Common myeloid progenitor, CD34-positive (primary cell): ENCODE data around the gene FGF2.

Experiments
- CTCF ChIA-PET: fragments of 350-600 bp; sonication (Branson Sonifier 250); formaldehyde crosslinking; loops from one replicate; lab custom pipeline; 2021; ENCODE audit warnings: antibody characterized with exemption; lab: Charles Lee
- POLR2A ChIA-PET: fragments of 350-600 bp; sonication (Branson Sonifier 250); formaldehyde crosslinking; loops from one replicate; lab custom pipeline; 2021; ENCODE audit warnings: antibody characterized with exemption; lab: Charles Lee
- DNase-seq, 3 donors: peaks; one replicate each; pipeline versions ENCODE4 v3.0.0 to v3.0.0-alpha.2; 2013
- H3K27ac ChIP-seq, 2 experiments: 1 replicate in 1 of 2; 2 replicates in 1 of 2; pipeline ENCODE4 v1.7.0; 2013; ENCODE audit warnings: inconsistent platforms in 2 of 2, low read length in 2 of 2, mild to moderate bottlenecking in 2 of 2, low read depth in 1 of 2, moderate library complexity in 1 of 2; ENCODE audit not compliant: severe bottlenecking in 2 of 2, insufficient read depth in 1 of 2, poor library complexity in 1 of 2
- H3K27me3 ChIP-seq, 5 experiments: replicated peaks in 2 of 5; 1 replicate in 3 of 5; 2 replicates in 2 of 5; pipeline versions ENCODE4 v1.6.1 to v1.7.0; 2013; ENCODE audit warnings: low read length in 4 of 5, mild to moderate bottlenecking in 2 of 5, moderate library complexity in 2 of 5, inconsistent platforms in 1 of 5; ENCODE audit not compliant: insufficient read depth in 5 of 5, control insufficient read depth in 4 of 5
- H3K36me3 ChIP-seq, 4 experiments: 1 replicate in 2 of 4; 2 replicates in 2 of 4; pipeline versions ENCODE4 v1.6.1 to v1.7.0; 2013; ENCODE audit warnings: low read length in 3 of 4, control low read depth in 1 of 4, mild to moderate bottlenecking in 1 of 4; ENCODE audit not compliant: control insufficient read depth in 4 of 4, insufficient read depth in 4 of 4
- H3K4me1 ChIP-seq, 4 experiments: 1 replicate in 3 of 4; 2 replicates in 1 of 4; pipeline versions ENCODE4 v1.6.1 to v1.7.1; 2013; ENCODE audit warnings: low read length in 3 of 4, mild to moderate bottlenecking in 3 of 4, control low read depth in 1 of 4, inconsistent platforms in 1 of 4, moderate library complexity in 1 of 4; ENCODE audit not compliant: control insufficient read depth in 4 of 4, insufficient read depth in 4 of 4; ENCODE audit errors: control extremely low read depth in 1 of 4
- H3K4me3 ChIP-seq, 7 experiments: 1 replicate in 4 of 7; 2 replicates in 3 of 7; pipeline versions ENCODE4 v1.5.1 to v1.7.0; 2013; ENCODE audit warnings: mild to moderate bottlenecking in 7 of 7, low read length in 6 of 7, moderate library complexity in 6 of 7, inconsistent platforms in 2 of 7, low read depth in 2 of 7, control low read depth in 1 of 7; ENCODE audit not compliant: insufficient read depth in 4 of 7, control insufficient read depth in 1 of 7; ENCODE audit errors: extremely low read depth in 1 of 7
- H3K9me3 ChIP-seq, 5 experiments: 1 replicate in 4 of 5; 2 replicates in 1 of 5; pipeline versions ENCODE4 v1.6.1 to v1.7.1; 2013; ENCODE audit warnings: low read length in 4 of 5, mild to moderate bottlenecking in 2 of 5, inconsistent platforms in 1 of 5, low read depth in 1 of 5, moderate library complexity in 1 of 5; ENCODE audit not compliant: control insufficient read depth in 4 of 5, insufficient read depth in 2 of 5; ENCODE audit errors: control extremely low read depth in 1 of 5
- WGBS: methylation state at CpG from one replicate; pipeline ENCODE4 v1.1.5; 2013; ENCODE audit not compliant: insufficient coverage; 5-methylcytosine and 5-hydroxymethylcytosine counted together

The FGF2 gene

DNA sequence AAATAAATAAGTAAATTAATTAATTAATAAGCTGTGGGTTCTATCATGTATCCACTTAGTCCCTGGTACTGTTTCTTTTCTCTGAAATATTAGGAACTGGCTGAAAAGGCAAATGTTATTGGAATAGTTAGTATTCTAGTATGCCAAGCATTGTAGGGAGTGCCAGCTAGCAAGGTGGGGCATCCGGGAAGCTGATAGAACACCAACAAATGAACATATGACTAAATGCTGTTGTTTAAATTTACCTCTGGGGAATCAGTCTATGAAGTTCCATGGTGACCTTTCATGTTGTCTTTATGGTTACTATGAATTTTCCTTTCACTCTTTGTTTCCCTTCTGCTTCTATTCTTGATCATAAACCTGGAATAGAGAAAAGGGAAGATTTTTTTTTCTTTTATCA lies 63.1 kb downstream of the FGF2 start:
- H3K36me3 ChIP-seq: peaks cover under 1 to 7% (median 3%) of the 10 kb centered on the region in 4 experiments
- H3K27ac ChIP-seq: no peak overlapping the region
- H3K4me1 ChIP-seq: no peaks in the 10 kb centered on the region
- DNase-seq: no peak
- no peak overlapping the region for H3K4me3 ChIP-seq
- H3K27me3 ChIP-seq: no peaks in the 10 kb centered on the region
- WGBS: no CpG with 5 or more reads among the region's 1 CpG
- H3K9me3 ChIP-seq: no peaks in the 10 kb centered on the region
- ChIA-PET CTCF (no interaction called here), POLR2A (no interaction called here)

DNA sequence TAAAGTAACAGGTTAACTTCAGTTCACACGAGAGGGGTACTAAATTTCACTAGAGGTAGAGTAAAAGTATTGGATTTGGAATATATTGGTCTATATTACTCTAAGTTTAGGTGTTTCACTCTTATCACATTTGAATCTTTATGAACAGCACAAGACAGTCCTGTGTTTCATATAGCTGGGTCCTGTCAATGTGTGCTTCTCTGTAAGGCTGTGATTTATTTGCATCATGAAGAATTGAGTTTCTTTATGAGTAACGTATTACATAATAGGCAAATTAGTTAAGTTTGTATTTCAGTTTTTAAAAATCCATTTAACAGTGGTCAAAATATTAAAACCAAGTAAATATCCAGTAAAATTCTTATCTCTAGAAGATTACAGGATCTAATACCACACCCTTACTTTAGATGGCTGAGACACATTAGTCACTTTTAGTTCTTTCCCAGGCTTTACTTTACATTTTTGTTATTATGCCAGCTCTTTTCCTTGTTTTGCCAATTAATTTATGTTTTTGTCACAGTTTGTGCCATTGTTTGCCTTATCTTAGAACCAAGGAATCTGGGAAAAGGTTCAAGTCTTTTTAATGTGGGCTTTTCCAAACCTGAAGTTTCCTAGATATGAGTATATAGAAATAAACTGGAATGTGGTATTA lies 63.6 kb downstream of the FGF2 start:
- H3K4me1 ChIP-seq: no peaks in the 10 kb centered on the region
- WGBS: no CpG with 5 or more reads among the region's 2 CpGs
- H3K27ac ChIP-seq: no peak overlapping the region
- POLR2A ChIA-PET: no interaction called here
- H3K4me3 ChIP-seq: no peak overlapping the region
- no peak for DNase-seq
- CTCF ChIA-PET: no interaction called here
- peaks cover 2 to 7% (median 3%) of the 10 kb centered on the region in 4 experiments for H3K36me3 ChIP-seq
- H3K27me3 ChIP-seq: no peaks in the 10 kb centered on the region
- H3K9me3 ChIP-seq: no peaks in the 10 kb centered on the region

DNA sequence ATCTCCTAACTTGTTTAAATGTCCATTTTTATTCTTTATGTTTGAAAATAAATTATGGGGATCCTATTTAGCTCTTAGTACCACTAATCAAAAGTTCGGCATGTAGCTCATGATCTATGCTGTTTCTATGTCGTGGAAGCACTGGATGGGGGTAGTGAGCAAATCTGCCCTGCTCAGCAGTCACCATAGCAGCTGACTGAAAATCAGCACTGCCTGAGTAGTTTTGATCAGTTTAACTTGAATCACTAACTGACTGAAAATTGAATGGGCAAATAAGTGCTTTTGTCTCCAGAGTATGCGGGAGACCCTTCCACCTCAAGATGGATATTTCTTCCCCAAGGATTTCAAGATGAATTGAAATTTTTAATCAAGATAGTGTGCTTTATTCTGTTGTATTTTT lies 68.2 kb downstream of the FGF2 start:
- no peaks in the 10 kb centered on the region for H3K4me1 ChIP-seq
- WGBS: 100% methylated on average over 2 of the region's 3 CpGs
- H3K36me3 ChIP-seq: peaks cover 0 to 7% (median 4%) of the 10 kb centered on the region in 4 experiments
- POLR2A ChIA-PET: no interaction called here
- no peak overlapping the region for H3K27ac ChIP-seq
- H3K9me3 ChIP-seq: no peaks in the 10 kb centered on the region
- CTCF ChIA-PET: no interaction called here
- no peaks in the 10 kb centered on the region for H3K27me3 ChIP-seq
- no peak overlapping the region for H3K4me3 ChIP-seq
- no peak for DNase-seq

DNA sequence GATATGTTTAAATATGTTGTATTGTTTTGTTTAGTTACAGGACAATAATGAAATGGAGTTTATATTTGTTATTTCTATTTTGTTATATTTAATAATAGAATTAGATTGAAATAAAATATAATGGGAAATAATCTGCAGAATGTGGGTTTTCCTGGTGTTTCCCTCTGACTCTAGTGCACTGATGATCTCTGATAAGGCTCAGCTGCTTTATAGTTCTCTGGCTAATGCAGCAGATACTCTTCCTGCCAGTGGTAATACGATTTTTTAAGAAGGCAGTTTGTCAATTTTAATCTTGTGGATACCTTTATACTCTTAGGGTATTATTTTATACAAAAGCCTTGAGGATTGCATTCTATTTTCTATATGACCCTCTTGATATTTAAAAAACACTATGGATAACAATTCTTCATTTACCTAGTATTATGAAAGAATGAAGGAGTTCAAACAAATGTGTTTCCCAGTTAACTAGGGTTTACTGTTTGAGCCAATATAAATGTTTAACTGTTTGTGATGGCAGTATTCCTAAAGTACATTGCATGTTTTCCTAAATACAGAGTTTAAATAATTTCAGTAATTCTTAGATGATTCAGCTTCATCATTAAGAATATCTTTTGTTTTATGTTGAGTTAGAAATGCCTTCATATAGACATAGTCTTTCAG lies 68.8 kb downstream of the FGF2 start:
- H3K27me3 ChIP-seq: no peaks in the 10 kb centered on the region
- H3K4me3 ChIP-seq: no peak overlapping the region
- H3K27ac ChIP-seq: no peak overlapping the region
- H3K36me3 ChIP-seq: peaks cover 0 to 7% (median 4%) of the 10 kb centered on the region in 4 experiments
- ChIA-PET CTCF (interaction anchor here (1.0 to 1.4 kb wide), 2 partner anchors 18 to 35 kb away, joined by 3 to 4 read pairs; no protein-coding TSS in a partner anchor), POLR2A (no interaction called here)
- WGBS: no CpG with 5 or more reads among the region's 1 CpG
- no peaks in the 10 kb centered on the region for H3K9me3 ChIP-seq
- no peaks in the 10 kb centered on the region for H3K4me1 ChIP-seq
- DNase-seq: no peak

DNA sequence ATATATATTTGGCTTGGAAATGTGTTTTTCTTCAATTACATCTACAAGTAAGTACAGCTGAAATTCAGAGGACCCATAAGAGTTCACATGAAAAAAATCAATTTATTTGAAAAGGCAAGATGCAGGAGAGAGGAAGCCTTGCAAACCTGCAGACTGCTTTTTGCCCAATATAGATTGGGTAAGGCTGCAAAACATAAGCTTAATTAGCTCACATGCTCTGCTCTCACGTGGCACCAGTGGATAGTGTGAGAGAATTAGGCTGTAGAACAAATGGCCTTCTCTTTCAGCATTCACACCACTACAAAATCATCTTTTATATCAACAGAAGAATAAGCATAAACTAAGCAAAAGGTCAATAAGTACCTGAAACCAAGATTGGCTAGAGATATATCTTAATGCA lies 69.6 kb downstream of the FGF2 start:
- Histone ChIP-seq H3K4me3 (no peak overlapping the region), H3K27me3 (no peaks in the 10 kb centered on the region), H3K4me1 (no peaks in the 10 kb centered on the region), H3K27ac (no peak overlapping the region), H3K9me3 (no peaks in the 10 kb centered on the region), H3K36me3 (peaks cover 0 to 7% (median 4%) of the 10 kb centered on the region in 4 experiments)
- no CpG with 5 or more reads among the region's 1 CpG for WGBS
- ChIA-PET POLR2A (no interaction called here), CTCF (interaction anchor here (1.0 to 1.4 kb wide), 2 partner anchors 18 to 34 kb away, joined by 3 to 4 read pairs; no protein-coding TSS in a partner anchor)
- DNase-seq: no peak

DNA sequence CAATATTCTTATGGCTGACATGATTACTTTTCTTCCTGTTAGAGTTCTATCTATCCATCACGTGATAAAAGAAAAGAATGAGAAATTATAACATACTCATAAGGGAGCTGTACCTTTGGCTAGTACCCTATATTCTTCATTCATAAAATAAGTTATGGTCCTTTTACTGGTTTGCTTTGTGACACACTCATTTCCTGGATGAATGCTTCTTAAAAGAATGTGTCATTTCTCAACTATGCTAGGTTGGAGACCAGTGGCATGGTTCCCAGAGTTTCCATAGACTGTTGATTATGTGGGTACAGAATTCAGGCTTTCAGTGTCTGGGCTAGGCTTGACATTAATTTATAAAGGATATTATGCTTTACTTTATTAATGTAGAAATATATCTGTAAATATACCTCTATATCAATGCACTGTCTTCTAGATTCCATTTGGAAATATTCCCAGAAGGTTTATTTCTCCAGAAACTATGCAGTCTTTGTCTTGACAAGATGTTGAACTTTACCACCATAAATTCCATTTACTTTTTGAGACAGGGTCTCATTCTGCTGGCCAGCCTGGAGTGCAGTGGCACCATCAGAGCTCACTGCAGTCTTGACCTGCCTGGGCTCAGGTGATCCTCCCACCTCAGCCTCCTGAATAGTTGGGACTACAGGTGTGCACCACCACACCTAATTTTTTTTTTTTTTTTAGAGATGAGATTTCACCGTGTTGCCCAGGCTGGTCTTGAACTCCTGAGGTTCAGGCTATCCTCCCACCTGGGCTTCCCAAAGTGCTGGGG lies 71.9 kb downstream of the FGF2 start:
- DNase-seq: no peak
- ChIA-PET CTCF (interaction anchor here (1.0 kb wide), 1 partner anchor 16 kb away, joined by 3 read pairs; no protein-coding TSS in a partner anchor), POLR2A (no interaction called here)
- Histone ChIP-seq H3K4me1 (no peaks in the 10 kb centered on the region), H3K36me3 (peaks cover 0 to 9% (median 0%) of the 10 kb centered on the region in 4 experiments), H3K27ac (no peak overlapping the region), H3K9me3 (no peaks in the 10 kb centered on the region), H3K4me3 (no peak overlapping the region), H3K27me3 (no peaks in the 10 kb centered on the region)
- WGBS: no CpG with 5 or more reads among the region's 2 CpGs

DNA sequence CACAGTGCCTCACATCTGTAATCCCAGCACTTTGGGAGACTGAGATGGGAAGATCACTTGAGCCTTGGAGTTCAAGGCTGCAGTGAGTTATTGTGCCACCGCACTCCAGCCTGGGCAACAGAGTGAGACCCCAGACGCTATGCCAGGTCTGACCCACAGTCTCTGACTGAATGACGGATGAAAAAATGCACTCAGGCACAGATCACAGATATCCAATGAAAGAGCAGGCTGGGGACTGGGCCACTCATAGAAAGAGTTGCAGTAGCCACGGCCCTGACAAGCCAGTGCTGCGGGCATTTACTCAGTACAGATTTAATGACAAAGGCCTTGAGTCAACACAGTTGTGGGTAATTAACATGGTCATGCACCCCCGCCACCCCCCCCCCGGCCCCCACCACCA lies 73.1 kb downstream of the FGF2 start:
- ChIA-PET CTCF (no interaction called here), POLR2A (no interaction called here)
- Histone ChIP-seq H3K4me3 (no peak overlapping the region), H3K36me3 (peaks cover 0 to 9% (median 0%) of the 10 kb centered on the region in 4 experiments), H3K4me1 (no peaks in the 10 kb centered on the region), H3K27ac (no peak overlapping the region), H3K27me3 (no peaks in the 10 kb centered on the region), H3K9me3 (no peaks in the 10 kb centered on the region)
- DNase-seq: no peak
- 100% methylated on average over 5 of the region's 7 CpGs for WGBS
